Measurements from ENCODE around the gene ENTR1.

Gene ENTR1

GRCh38 chr9:136394312-136395019, 15.9 kb downstream of the ENTR1 start:
- H3K79me2 ChIP-seq (ENCODE audit: control insufficient read depth, low read length), result peaks cover 28% of the 10 kb centered on the region
- no peaks in the 10 kb centered on the region for H3K27me3 ChIP-seq (ENCODE audit: control insufficient read depth, low read length)
- no peaks in the 10 kb centered on the region; the same call in 1 of the 2 replicates for H4K20me1 ChIP-seq (ENCODE audit: control insufficient read depth, insufficient read depth, low read depth, low read length)
- peaks cover 9% of the 10 kb centered on the region for H3K4me1 ChIP-seq (ENCODE audit: control insufficient read depth, low read length)
- no peak overlapping the region for H3K4me2 ChIP-seq (ENCODE audit: low read length)
- no peak overlapping the region for H3K4me3 ChIP-seq (ENCODE audit: low read length)
- H3F3A ChIP-seq (ENCODE audit: control insufficient read depth, insufficient read depth), result no peaks in the 10 kb centered on the region
- no peak overlapping the region for H3K27ac ChIP-seq (ENCODE audit: low read depth, low read length)
- no peak for TF ChIP-seq EZH2phosphoT487 (IDR thresholded peaks at IDR 0.05; ENCODE audit: borderline replicate concordance, low read length)
- TF ChIP-seq CTCF (IDR thresholded peaks at IDR 0.05; ENCODE audit: low read depth, low read length, poor library complexity, severe bottlenecking), result no peak
- H3K9me2 ChIP-seq (replicated peaks; ENCODE audit: control insufficient read depth, low read length), result no peaks in the 10 kb centered on the region
- H3K36me3 ChIP-seq (ENCODE audit: control insufficient read depth, low read length), result peaks cover 85% of the 10 kb centered on the region
- no peaks in the 10 kb centered on the region for H3K9me3 ChIP-seq (ENCODE audit: control insufficient read depth, insufficient read depth, low read length)

GRCh38 chr9:136393531-136393930, 16.9 kb downstream of the ENTR1 start:
- Histone ChIP-seq H4K20me1 (ENCODE audit: control insufficient read depth, insufficient read depth, low read depth, low read length) (no peaks in the 10 kb centered on the region), H3K79me2 (ENCODE audit: control insufficient read depth, low read length) (peaks cover 19% of the 10 kb centered on the region), H3K4me3 (ENCODE audit: low read length) (no peak overlapping the region), H3K4me2 (ENCODE audit: low read length) (no peak overlapping the region), H3K27me3 (ENCODE audit: control insufficient read depth, low read length) (no peaks in the 10 kb centered on the region), H3K9me2 (replicated peaks; ENCODE audit: control insufficient read depth, low read length) (no peaks in the 10 kb centered on the region), H3K9me3 (ENCODE audit: control insufficient read depth, insufficient read depth, low read length) (no peaks in the 10 kb centered on the region), H3K27ac (ENCODE audit: low read depth, low read length) (no peak overlapping the region), H3K4me1 (ENCODE audit: control insufficient read depth, low read length) (peaks cover 3% of the 10 kb centered on the region), H3K36me3 (ENCODE audit: control insufficient read depth, low read length) (peaks cover 90% of the 10 kb centered on the region), H3F3A (ENCODE audit: control insufficient read depth, insufficient read depth) (no peaks in the 10 kb centered on the region)
- no peak for TF ChIP-seq EZH2phosphoT487 (IDR thresholded peaks at IDR 0.05; ENCODE audit: borderline replicate concordance, low read length)
- TF ChIP-seq CTCF (IDR thresholded peaks at IDR 0.05; ENCODE audit: low read depth, low read length, poor library complexity, severe bottlenecking), result no peak

GRCh38 chr9:136392538-136393449, 17.6 kb downstream of the ENTR1 start:
- Histone ChIP-seq H3K4me1 (ENCODE audit: control insufficient read depth, low read length) (no peaks in the 10 kb centered on the region), H3K4me3 (ENCODE audit: low read length) (no peak overlapping the region), H3K9me2 (replicated peaks; ENCODE audit: control insufficient read depth, low read length) (no peaks in the 10 kb centered on the region), H3F3A (ENCODE audit: control insufficient read depth, insufficient read depth) (no peaks in the 10 kb centered on the region), H3K27me3 (ENCODE audit: control insufficient read depth, low read length) (no peaks in the 10 kb centered on the region), H3K79me2 (ENCODE audit: control insufficient read depth, low read length) (peaks cover 12% of the 10 kb centered on the region), H3K27ac (ENCODE audit: low read depth, low read length) (no peak overlapping the region), H3K4me2 (ENCODE audit: low read length) (no peak overlapping the region), H4K20me1 (ENCODE audit: control insufficient read depth, insufficient read depth, low read depth, low read length) (no peaks in the 10 kb centered on the region), H3K9me3 (ENCODE audit: control insufficient read depth, insufficient read depth, low read length) (no peaks in the 10 kb centered on the region), H3K36me3 (ENCODE audit: control insufficient read depth, low read length) (peaks cover 87% of the 10 kb centered on the region)
- TF ChIP-seq EZH2phosphoT487 (IDR thresholded peaks at IDR 0.05; ENCODE audit: borderline replicate concordance, low read length), result no peak
- no peak for TF ChIP-seq CTCF (IDR thresholded peaks at IDR 0.05; ENCODE audit: low read depth, low read length, poor library complexity, severe bottlenecking)

All from DOHH2 (cell line).